Suppressor macrophage (primary cell): ENCODE data around the gene SLC22A4.

Experiments
- DNase-seq, 4 experiments: peaks; one replicate each; pipeline ENCODE4 v3.0.0-alpha.2; 2020 to 2022

Gene SLC22A4

DNA sequence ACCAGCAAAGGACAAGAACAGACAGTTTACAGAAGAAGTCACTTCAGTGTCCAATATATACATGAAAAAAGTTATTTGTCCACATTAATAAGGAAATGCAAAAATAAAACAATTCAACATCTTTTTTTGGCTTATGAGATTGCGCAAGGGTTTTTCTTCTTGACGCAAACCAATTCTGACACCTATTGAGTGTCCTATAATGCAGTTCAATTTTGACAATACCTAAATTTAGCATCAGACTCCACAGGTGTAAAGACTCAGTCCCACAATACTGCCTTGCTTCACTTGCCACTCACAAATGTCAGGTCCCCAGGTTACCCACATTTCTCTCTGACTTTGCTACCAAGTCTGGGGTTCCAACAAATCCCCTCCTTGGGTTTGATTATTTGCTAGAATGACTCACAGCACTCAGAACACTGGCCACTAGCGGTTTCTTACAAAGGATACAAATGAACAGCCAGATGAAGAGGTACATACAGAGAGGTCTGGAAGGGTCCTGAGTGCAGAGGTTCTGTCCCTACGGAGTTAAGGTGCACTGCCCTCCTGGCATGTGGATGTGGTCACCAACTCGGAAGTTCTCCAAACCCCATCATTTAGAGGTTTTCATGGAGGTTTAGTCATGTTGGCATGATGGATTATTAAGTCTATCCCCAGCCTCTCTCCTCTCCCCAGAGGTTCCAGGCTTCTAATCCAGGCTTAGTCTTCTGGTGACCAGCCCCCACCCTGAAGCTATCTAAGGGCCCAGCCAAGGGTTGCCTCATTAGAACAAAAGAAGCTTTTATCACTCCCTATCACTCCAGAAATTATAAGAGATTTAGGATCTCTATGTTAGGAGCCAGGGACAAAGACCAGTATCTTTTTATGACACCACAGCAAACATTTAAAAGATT lies 48.3 kb downstream of the SLC22A4 start:
- DNase-seq: no peak

DNA sequence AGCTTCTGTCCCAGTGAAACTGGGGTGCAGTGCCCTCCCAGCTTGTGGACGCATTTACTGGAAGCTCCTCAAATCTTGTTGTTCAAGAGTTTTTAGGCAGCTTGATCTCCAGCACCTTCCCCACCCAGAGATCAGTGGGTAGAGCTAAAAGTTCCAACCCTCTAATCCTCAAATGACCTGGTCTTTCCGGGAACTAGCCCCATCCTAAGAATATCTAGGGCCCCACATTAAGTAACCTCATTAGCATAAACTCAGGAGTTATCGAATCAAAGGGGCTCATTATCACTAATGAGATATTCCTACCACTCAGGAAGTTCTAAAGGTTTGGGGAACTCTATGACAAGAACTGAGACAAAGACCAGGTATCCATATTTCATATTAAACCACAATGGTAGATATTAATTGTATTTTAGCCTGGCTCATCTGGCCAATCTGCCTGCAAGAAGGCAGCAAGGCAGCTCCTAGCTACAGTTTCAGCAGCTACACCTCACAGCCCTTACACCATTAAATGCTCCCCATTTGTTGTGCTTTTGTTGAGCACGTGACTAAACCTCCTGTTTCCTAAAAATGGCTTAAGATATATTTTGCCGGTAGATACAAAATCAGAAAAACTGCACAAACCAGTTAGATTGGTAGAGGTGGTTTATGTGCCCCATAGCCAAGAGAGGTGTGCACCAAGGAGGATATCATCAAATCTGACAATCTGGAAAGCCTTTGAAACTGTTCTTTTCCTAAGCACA lies 50.8 kb downstream of the SLC22A4 start:
- no peak for DNase-seq

DNA sequence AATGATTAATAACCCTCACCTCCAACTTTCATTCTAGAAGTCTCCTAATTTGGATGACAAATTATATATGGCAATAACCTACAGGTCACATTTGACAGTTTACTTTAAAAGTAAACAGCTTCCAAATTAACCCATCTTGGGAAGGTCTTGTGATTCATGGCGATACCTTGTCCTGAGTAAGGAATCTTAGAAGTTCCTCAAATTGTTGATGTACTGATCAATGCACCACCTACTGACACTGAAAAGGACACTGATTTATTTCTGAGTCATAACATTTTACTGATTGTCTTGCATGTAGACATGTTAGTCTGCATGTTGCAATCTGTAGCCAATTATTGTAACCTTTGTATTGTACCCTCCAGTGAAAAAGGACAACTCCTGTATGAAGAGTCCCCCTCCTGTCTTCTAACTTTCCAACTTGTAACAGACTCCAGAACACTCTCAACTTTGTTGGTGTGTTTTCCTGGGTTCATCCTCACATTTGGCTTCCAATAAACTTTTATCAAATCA lies 59.3 kb downstream of the SLC22A4 start:
- no peak for DNase-seq

DNA sequence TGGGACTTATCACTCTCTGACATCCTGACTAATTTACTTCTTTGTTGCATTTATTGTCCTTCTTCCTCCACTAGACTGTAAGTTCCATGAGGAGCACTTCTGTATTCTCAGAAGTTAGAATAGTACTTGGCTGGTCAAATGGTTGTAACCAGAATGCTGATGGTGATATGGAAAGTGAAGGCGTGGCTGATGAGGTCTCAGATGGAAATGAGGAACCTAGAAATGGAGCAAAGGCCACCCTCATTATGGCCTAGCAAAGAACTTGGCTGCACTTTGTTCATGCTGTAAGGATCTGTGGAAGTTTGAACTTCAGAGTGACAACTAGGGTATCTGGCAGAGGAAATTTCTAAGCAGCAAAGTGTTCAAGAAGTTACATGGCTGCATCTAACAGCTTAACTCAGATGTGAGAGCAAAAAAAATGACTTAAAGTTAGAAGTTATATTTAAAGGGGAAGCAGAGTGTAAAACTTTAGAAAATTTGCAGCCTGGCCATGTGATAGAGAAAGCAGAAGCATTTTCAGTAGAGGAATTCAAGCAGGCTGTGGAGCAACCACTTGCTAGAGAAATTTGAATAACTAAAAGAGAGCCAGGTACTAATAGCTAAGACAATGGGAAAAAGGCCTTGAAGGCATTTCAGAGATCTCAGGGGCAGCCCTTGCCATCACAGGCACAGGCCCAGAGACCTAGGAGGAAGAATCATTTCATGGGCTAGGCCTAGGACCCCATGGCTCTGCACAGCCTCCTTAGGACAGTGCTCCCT lies 60.4 kb downstream of the SLC22A4 start:
- DNase-seq: peak; percentile 73 to 88 (median 80)

GRCh38 chr5:132355140-132355765 lies 61.1 kb downstream of the SLC22A4 start:
- no peak for DNase-seq

DNA sequence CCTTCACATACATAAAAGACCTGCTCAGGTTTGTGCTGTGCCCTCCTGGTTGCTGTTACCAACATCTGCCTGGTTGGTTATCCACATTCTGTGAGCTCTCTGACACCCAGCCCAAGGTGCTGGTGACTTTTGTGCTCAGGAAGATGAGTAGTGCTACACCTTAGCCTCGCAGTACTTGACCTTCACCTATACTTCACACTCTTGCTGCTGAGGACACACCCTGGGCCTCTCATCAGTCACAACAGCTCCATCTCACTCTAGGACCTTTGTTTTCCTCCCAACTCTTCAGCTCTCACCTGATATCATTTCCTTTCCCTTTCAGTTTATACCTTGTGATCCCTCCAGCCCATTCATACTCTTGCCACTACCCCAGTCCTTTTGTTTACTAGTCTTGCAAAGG lies 64.6 kb downstream of the SLC22A4 start:
- DNase-seq: no peak

DNA sequence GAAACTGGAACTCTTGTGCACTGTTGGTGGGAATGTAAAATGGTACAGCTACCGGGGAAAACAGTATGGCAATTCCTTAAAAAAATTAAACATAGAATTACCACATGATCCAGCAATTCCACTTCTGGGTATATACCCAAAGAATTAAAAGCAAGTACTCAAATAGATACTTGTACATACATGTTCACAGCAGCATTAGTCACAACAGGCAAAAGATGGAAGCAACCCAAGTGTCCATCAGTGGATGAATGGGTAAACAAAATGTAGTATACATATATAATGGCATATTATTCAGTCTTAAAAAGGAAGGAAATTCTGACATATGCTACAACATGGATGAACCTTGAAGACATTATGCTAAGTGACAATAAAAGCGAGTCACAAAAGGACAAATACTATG lies 67.9 kb downstream of the SLC22A4 start:
- DNase-seq: no peak

DNA sequence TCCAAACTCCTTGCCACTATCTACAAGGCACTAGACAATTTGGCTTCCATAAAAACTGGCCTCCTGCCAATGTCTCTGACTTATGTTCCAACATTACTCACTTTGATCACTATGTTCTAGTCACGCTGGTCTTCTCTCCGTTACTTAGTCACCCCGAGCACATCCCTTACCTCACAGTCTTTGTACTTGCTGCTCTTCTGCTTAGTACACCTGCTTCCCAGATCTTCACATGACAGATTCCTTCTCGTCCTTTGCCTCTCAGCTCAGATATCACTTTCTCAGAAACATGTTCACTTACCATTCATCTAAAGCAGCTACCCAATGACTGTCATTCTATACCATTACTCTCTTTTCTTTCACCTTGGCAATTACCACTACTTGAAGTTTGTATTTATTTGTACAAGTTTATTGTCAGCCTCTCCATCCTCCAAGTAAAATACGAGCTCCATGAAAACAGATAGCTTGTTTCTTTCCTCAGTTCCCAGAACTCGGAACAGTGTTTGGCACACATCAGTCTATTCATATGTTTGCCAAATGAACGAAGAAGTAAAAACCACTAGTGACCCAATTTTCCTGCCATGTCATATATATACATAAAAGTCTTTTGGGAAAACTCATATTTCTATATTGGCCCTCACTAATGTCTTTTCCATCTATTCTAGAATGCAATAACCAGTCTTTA lies 69.4 kb downstream of the SLC22A4 start:
- peak; percentile 23 to 69 (median 56) for DNase-seq

GRCh38 chr5:132364319-132364718 lies 70.1 kb downstream of the SLC22A4 start:
- peak; percentile 77 to 95 (median 88) for DNase-seq

- DNase-seq: no peak
Observed at GRCh38 chr5:132365213-132365612, 71.0 kb downstream of the SLC22A4 start.

DNA sequence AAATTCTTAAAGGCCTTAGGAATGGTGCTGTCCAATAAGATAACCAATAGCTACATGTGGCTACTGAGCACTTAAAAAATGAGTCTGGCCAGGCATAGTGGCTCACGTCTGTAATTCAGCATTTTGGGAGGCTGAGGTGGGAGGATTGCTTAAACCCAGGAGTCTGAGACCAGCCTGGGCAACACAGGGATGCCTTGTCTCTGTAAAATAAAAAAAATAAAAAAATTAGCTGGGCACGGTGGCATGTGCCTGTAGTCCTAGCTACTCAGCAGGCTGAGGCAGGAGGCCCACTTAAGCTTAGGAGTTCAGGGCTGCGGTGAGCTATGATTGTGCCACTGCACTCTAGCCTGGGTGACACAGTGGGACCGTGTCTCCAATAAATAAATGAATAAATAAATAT lies 74.0 kb downstream of the SLC22A4 start:
- no peak for DNase-seq

GRCh38 chr5:132369007-132369473 lies 74.8 kb downstream of the SLC22A4 start:
- no peak for DNase-seq

- DNase-seq: peak; percentile 56 to 82 (median 67)
Observed at GRCh38 chr5:132369474-132370180, 75.4 kb downstream of the SLC22A4 start, which contains the start of gene SLC22A5. Gene SLC22A5, plus strand, starts transcription at chr5:132369710. Its CDS starts 263 bp downstream, at chr5:132369973.

DNA sequence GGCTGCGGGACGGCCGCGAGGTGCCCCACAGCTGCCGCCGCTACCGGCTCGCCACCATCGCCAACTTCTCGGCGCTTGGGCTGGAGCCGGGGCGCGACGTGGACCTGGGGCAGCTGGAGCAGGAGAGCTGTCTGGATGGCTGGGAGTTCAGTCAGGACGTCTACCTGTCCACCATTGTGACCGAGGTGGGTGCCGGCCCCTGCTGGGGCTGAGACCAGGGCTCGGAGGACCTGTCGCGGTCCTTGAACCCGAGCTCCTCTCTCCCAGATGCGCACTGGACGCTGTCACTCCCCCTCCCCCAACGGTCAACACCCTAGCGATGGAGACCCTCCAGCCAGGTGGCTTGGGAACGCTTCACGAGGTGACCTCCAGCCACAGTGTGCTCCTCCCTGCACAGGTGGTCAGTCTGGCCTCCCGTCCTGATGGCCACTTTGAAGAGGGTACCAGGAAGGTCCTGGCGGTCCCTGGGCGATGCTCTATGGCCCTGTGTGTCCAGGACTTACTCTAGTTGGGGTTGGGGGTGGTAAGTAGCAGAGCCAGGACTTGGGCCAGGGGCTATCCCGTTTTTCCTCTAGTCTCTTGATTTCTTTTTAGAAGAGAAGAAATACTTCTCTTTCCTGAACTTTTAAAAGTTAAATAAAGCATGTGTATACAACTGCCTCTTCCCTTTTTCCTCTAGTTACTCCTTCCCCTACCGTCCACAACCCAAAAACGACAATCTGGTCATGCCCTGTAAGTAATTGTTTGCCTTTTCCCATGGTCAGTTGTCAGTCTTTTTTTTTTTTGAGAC lies 76.2 kb downstream of the SLC22A4 start:
- DNase-seq: peak in 3 of 4 experiments; percentile 30 to 51 (median 33)

GRCh38 chr5:132370971-132371602 lies 76.9 kb downstream of the SLC22A4 start:
- DNase-seq: no peak

GRCh38 chr5:132371603-132371994 lies 77.4 kb downstream of the SLC22A4 start:
- DNase-seq: no peak

GRCh38 chr5:132372127-132372526 lies 77.9 kb downstream of the SLC22A4 start:
- DNase-seq: peak; percentile 61 to 85 (median 80)

GRCh38 chr5:132372542-132372941 lies 78.3 kb downstream of the SLC22A4 start:
- no peak for DNase-seq

- no peak for DNase-seq
Observed at GRCh38 chr5:132375957-132376356, 81.8 kb downstream of the SLC22A4 start.
